ENCODE measurements around the gene AGBL4. TPM values are rescaled to one million over a fixed set of nuclear protein-coding genes. Genes with fewer than 3 reads are reported as not detected.

The AGBL4 gene
- total and polyA plus RNA-seq, 2 of the 13 experiments (the other 11 are each of a cell fraction or from before 2014, with no cell fraction given) = not detected

DNA sequence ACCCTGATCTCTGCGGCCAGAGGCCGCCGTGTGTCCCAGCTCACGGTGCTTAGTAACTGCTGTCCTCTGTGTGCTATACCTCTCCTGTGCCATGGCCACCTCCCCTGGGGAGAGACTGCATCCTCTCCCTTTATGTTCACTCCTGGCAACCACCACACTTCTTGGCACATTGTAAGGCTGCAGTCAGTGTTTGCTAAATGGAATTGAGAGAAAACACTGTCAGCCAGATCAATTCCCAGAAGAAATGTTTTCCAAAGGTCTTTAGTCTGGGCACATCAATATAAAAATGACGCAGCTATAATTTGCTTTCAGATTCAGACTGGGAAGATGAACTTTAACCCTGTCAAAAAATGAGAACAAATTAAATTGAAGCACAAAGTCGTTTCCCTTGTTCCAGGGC, 1343.9 kb downstream of the AGBL4 start:
- FAIRE-seq (no peak), DNase-seq (ENCODE audit: low spot score) (no peak), ATAC-seq (no peak)
- WGBS (ENCODE audit: low lambda C conversion rate) = 43% methylated on average over 6 of the region's 6 CpGs
- Histone ChIP-seq H3K9ac (ENCODE audit: insufficient read depth, low read depth, low read length) (no peak overlapping the region), H3K27me3 (ENCODE audit: control insufficient read depth in 1 of 2, insufficient read depth in 2 of 2, low read length in 2 of 2) (no peaks in the 10 kb centered on the region), H3K4me1 (ENCODE audit: insufficient read depth, low read length) (no peaks in the 10 kb centered on the region), H3K9me3 (ENCODE audit: low read length) (no peaks in the 10 kb centered on the region), H3K27ac (ENCODE audit: extremely low read length, insufficient read depth, low read length) (no peak overlapping the region), H2AFZ (ENCODE audit: low read length) (no peak overlapping the region), H3K4me2 (ENCODE audit: low read depth, low read length) (no peak overlapping the region), H3K36me3 (replicated peaks in 1 of 2; ENCODE audit: control insufficient read depth in 1 of 2, insufficient read depth in 2 of 2, low read length in 2 of 2) (no peaks in the 10 kb centered on the region), H3K79me2 (ENCODE audit: insufficient read depth, low read length) (no peaks in the 10 kb centered on the region), H4K20me1 (ENCODE audit: insufficient read depth, low read length) (no peaks in the 10 kb centered on the region), H3K4me3 (replicated peaks in 1 of 3; ENCODE audit: insufficient read depth in 1 of 3, low read depth in 2 of 3, low read length in 3 of 3) (no peak overlapping the region)
- CTCF ChIA-PET (ENCODE audit: low intra/inter-chr PET ratio, low total read pairs) = no interaction called here
- in situ Hi-C loops (cut with HindIII; ENCODE audit: extremely low pct_ligation_motif_present, low pct_unique_long_range_greater_than_20kb) (loop anchor here (10.0 kb wide), 1 partner anchor 1665 kb away; no protein-coding TSS in a partner anchor), intact Hi-C loops (cut with micrococcal nuclease; ENCODE audit: unreplicated experiment) (no loop called here)
- POLR2A ChIA-PET = no interaction called here
- BruUV-seq (replicated peaks) = no TSS peak
- no peak for TF ChIP-seq FOXM1 (CRISPR knock-in tag; IDR thresholded peaks at IDR 0.05)
- no peak for TF ChIP-seq NR2F2 (IDR thresholded peaks at IDR 0.05; ENCODE audit: borderline replicate concordance, low read depth)
- TF ChIP-seq FOSL1 (CRISPR knock-in tag; IDR thresholded peaks at IDR 0.05; ENCODE audit: borderline replicate concordance) = no peak
- TF ChIP-seq ZNF34 (CRISPR knock-in tag; IDR thresholded peaks at IDR 0.05; ENCODE audit: borderline replicate concordance) = no peak
- no peak for TF ChIP-seq ZNF343 (CRISPR knock-in tag; IDR thresholded peaks at IDR 0.05)
- no peak for TF ChIP-seq JARID2 (CRISPR knock-in tag; IDR thresholded peaks at IDR 0.05; ENCODE audit: insufficient replicate concordance)
- no peak for TF ChIP-seq THRA (CRISPR knock-in tag; IDR thresholded peaks at IDR 0.05; ENCODE audit: borderline replicate concordance)
- no peak for TF ChIP-seq REXO4 (CRISPR knock-in tag; IDR thresholded peaks at IDR 0.05; ENCODE audit: borderline replicate concordance)
- TF ChIP-seq HNRNPK (IDR thresholded peaks at IDR 0.05; ENCODE audit: low read depth, low read length, poor library complexity, severe bottlenecking) = no peak
- no peak for TF ChIP-seq ZNF780A (CRISPR knock-in tag; IDR thresholded peaks at IDR 0.05)
- TF ChIP-seq ZNF510 (CRISPR knock-in tag; IDR thresholded peaks at IDR 0.05; ENCODE audit: low read depth) = no peak
- no peak for TF ChIP-seq GFI1 (CRISPR knock-in tag; IDR thresholded peaks at IDR 0.05; ENCODE audit: borderline replicate concordance)
- TF ChIP-seq, protein P1, sequence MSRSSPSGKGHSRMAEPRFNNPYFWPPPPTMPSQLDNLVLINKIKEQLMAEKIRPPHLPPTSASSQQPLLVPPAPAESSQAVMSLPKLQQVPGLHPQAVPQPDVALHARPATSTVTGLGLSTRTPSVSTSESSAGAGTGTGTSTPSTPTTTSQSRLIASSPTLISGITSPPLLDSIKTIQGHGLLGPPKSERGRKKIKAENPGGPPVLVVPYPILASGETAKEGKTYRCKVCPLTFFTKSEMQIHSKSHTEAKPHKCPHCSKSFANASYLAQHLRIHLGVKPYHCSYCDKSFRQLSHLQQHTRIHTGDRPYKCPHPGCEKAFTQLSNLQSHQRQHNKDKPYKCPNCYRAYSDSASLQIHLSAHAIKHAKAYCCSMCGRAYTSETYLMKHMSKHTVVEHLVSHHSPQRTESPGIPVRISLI (CRISPR knock-in tag; IDR thresholded peaks at IDR 0.05; ENCODE audit: borderline replicate concordance) = no peak
- TF ChIP-seq, protein P2, sequence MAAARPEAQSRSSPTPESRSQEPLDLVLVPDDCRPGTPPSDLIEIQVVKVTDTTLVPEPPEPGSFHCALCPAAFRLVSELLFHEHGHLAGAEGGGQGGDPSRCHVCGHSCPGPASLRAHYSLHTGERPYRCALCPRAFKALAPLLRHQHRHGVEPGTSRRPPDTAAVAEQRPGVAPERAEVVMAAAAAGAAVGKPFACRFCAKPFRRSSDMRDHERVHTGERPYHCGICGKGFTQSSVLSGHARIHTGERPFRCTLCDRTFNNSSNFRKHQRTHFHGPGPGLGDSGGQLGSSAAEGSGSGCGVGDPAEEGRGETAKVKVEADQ (CRISPR knock-in tag; IDR thresholded peaks at IDR 0.05; ENCODE audit: borderline replicate concordance) = no peak
